MM.1S (cell line): Measurements from ENCODE around the gene ANTXR1.

Source experiments
- DNase-seq: peaks from one replicate; pipeline ENCODE4 v3.0.0-alpha.2; 2015
- H2AFZ ChIP-seq: fragments of 300-600 bp; sonication (generic); 2 replicates; pipeline ENCODE4 v1.6.0; 2016; ENCODE audit warnings: antibody characterized with exemption, low read length
- H3F3A ChIP-seq: fragments of 300-600 bp; sonication (generic); 2 replicates; pipeline ENCODE4 v1.6.1; 2016; ENCODE audit warnings: mild to moderate bottlenecking, antibody characterized with exemption, low read length, moderate library complexity, mixed read lengths; ENCODE audit not compliant: insufficient read depth
- H3K27ac ChIP-seq: fragments of 300-600 bp; sonication (generic); 2 replicates; pipeline ENCODE4 v1.5.1; 2016; ENCODE audit warnings: mild to moderate bottlenecking, low read length
- H3K27me3 ChIP-seq: fragments of 300-600 bp; sonication (generic); replicated peaks from 2 replicates; pipeline ENCODE4 v1.6.0; 2016; ENCODE audit warnings: low read length; ENCODE audit not compliant: insufficient read depth
- H3K36me3 ChIP-seq: fragments of 300-600 bp; sonication (generic); replicated peaks from 2 replicates; pipeline ENCODE4 v1.6.1; 2016; ENCODE audit warnings: mild to moderate bottlenecking, low read length, mixed read lengths; ENCODE audit not compliant: insufficient read depth
- H3K4me1 ChIP-seq: fragments of 300-600 bp; sonication (generic); 2 replicates; pipeline ENCODE4 v1.6.1; 2016; ENCODE audit warnings: low read length, mixed read lengths
- H3K4me2 ChIP-seq: fragments of 300-600 bp; sonication (generic); 2 replicates; pipeline ENCODE4 v1.6.0; 2016; ENCODE audit warnings: low read depth, low read length
- H3K4me3 ChIP-seq: fragments of 300-600 bp; sonication (generic); 2 replicates; pipeline ENCODE4 v1.5.1; 2016; ENCODE audit warnings: low read length, mixed read lengths
- H3K79me2 ChIP-seq: fragments of 300-600 bp; sonication (generic); 2 replicates; pipeline ENCODE4 v1.6.1; 2016; ENCODE audit warnings: mixed run types, low read length, mixed read lengths
- H3K9ac ChIP-seq: fragments of 300-600 bp; sonication (generic); 2 replicates; pipeline ENCODE4 v1.6.1; 2016; ENCODE audit warnings: low read length, mixed read lengths
- H3K9me2 ChIP-seq: fragments of 300-600 bp; sonication (generic); replicated peaks from 2 replicates; pipeline ENCODE4 v1.6.1; 2016; ENCODE audit warnings: mild to moderate bottlenecking, low read length, mixed read lengths; ENCODE audit not compliant: insufficient read depth
- H3K9me3 ChIP-seq: fragments of 300-600 bp; sonication (generic); replicated peaks from 2 replicates; pipeline ENCODE4 v1.6.1; 2016; ENCODE audit warnings: mild to moderate bottlenecking, low read length, mixed read lengths; ENCODE audit not compliant: insufficient read depth
- H4K20me1 ChIP-seq: fragments of 300-600 bp; sonication (generic); 2 replicates; pipeline ENCODE4 v1.6.1; 2016; ENCODE audit warnings: mild to moderate bottlenecking, low read length, moderate library complexity, mixed read lengths; ENCODE audit not compliant: insufficient read depth
- CTCF ChIP-seq: fragments of 300-600 bp; sonication (generic); IDR thresholded peaks from 2 replicates; pipeline ENCODE4 v1.5.1; 2016; ENCODE audit warnings: antibody characterized with exemption, low read length, mixed read lengths
- EZH2 ChIP-seq: fragments of 300-600 bp; sonication (generic); optimal IDR thresholded peaks from 2 replicates; pipeline ENCODE3; 2017; ENCODE audit warnings: low read depth, mild to moderate bottlenecking, antibody characterized with exemption, low read length, mixed read lengths
- EZH2phosphoT487 ChIP-seq: fragments of 300-600 bp; sonication (generic); IDR thresholded peaks from 2 replicates; pipeline ENCODE4 v1.6.1; 2018; ENCODE audit warnings: antibody characterized with exemption, low read length

ANTXR1 gene

DNA sequence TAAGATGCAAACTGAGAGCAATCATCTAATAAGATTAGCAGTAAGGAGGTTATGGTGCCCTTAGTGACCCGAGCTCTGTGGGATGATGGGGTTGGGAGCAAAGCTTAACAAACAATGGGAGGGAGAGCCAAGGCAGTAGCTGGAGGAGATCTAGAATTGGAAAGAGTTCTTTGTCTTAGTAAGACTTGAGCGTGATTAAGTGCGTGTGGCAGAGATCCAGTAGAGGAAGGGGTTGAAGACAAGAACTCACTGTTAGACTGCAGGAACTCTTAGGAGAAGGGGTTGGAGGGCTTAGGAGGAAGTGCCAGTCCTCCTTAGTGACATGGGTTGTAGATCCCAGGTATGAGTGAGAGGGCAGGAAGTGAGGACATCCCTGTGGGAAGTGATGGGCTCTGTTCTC lies 189.3 kb downstream of the ANTXR1 start:
- H3K36me3 ChIP-seq, result no peaks in the 10 kb centered on the region
- no peaks in the 10 kb centered on the region for H3F3A ChIP-seq
- H3K9ac ChIP-seq, result no peak overlapping the region
- H3K27ac ChIP-seq, result no peak overlapping the region
- TF ChIP-seq CTCF (no peak), EZH2phosphoT487 (no peak), EZH2 (no peak)
- no peaks in the 10 kb centered on the region for H3K79me2 ChIP-seq
- H2AFZ ChIP-seq, result no peak overlapping the region
- DNase-seq, result no peak
- no peaks in the 10 kb centered on the region for H4K20me1 ChIP-seq
- no peak overlapping the region for H3K4me2 ChIP-seq
- no peaks in the 10 kb centered on the region for H3K9me2 ChIP-seq
- H3K9me3 ChIP-seq, result no peaks in the 10 kb centered on the region
- H3K4me1 ChIP-seq, result no peaks in the 10 kb centered on the region
- no peak overlapping the region for H3K4me3 ChIP-seq
- no peaks in the 10 kb centered on the region for H3K27me3 ChIP-seq

DNA sequence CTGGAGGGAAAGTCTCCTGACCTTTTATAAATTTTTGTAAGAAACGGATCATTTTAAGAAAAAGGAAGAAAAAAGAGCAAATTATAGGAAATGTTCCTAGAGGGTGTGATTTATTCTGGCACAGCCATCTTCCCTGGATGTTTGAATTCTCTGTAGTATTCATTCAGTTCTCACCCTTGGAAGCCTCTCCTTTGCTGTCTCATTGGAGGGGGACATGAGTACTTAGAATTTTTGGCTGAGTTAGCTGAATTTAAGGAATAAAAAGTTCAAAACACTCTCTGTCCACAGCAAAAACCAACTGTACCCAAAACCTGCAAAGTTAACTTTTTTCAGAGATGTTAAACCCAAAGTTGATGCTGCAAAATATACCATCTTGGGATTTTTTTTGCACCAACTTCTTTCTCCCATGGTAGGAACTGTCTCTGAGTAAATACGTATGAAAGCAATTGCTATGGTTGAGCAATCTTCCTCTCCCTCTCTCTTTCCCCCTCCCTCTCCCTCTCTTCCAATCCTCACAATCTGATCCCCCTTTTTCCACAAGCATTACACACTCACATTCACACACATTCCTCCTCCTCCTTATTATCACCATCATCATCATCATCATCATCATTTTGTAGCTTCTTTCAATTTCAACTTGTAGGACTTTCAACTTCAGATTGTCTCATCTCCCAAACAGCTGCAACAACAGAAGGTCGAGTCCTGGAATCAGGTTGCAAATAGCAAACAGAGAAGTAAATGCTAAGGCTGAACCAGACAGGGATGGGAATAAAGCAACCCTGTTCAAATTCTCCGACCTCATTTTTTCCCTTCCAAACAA lies 190.4 kb downstream of the ANTXR1 start:
- H3F3A ChIP-seq, result no peaks in the 10 kb centered on the region
- no peaks in the 10 kb centered on the region for H3K36me3 ChIP-seq
- H4K20me1 ChIP-seq, result no peaks in the 10 kb centered on the region
- H3K79me2 ChIP-seq, result no peaks in the 10 kb centered on the region
- H2AFZ ChIP-seq, result no peak overlapping the region
- H3K27ac ChIP-seq, result no peak overlapping the region
- H3K9me3 ChIP-seq, result no peaks in the 10 kb centered on the region
- H3K27me3 ChIP-seq, result no peaks in the 10 kb centered on the region
- no peak overlapping the region for H3K4me3 ChIP-seq
- H3K4me2 ChIP-seq, result no peak overlapping the region
- H3K9me2 ChIP-seq, result no peaks in the 10 kb centered on the region
- DNase-seq, result no peak
- no peak overlapping the region for H3K9ac ChIP-seq
- H3K4me1 ChIP-seq, result no peaks in the 10 kb centered on the region
- TF ChIP-seq EZH2 (no peak), EZH2phosphoT487 (no peak), CTCF (no peak)

- no peaks in the 10 kb centered on the region for H3F3A ChIP-seq
- H3K79me2 ChIP-seq, result no peaks in the 10 kb centered on the region
- H3K4me3 ChIP-seq, result no peak overlapping the region
- H3K36me3 ChIP-seq, result no peaks in the 10 kb centered on the region
- H3K27ac ChIP-seq, result no peak overlapping the region
- TF ChIP-seq EZH2phosphoT487, result no peak
- TF ChIP-seq CTCF, result no peak
- TF ChIP-seq EZH2, result no peak
- no peaks in the 10 kb centered on the region for H3K4me1 ChIP-seq
- H3K9me3 ChIP-seq, result no peaks in the 10 kb centered on the region
- no peaks in the 10 kb centered on the region for H3K27me3 ChIP-seq
- no peaks in the 10 kb centered on the region for H4K20me1 ChIP-seq
- H2AFZ ChIP-seq, result no peak overlapping the region
- no peak overlapping the region for H3K9ac ChIP-seq
- no peak overlapping the region for H3K4me2 ChIP-seq
- DNase-seq, result no peak
- no peaks in the 10 kb centered on the region for H3K9me2 ChIP-seq
These were observed 191.7 kb downstream of the ANTXR1 start for GRCh38 chr2:69204654-69205053.
